HG03064 (cell line): ENCODE results near the gene STAT1.
"Not testable (repeated sequence)": the region's sequence is repeated elsewhere in the genome, so short reads cannot be mapped to it uniquely, and the experiment has no call there.

Experiments used
- ATAC-seq: cut with Tn5 transposase; IDR thresholded peaks from one replicate; pipeline ENCODE4 v1.9.1; 2021; ENCODE audit warnings: low read depth; ENCODE audit not compliant: unreplicated experiment

Gene STAT1

GRCh38 chr2:190965580-190966222 lies 48.3 kb downstream of the STAT1 start:
- no peak for ATAC-seq

GRCh38 chr2:190964170-190964795 lies 49.7 kb downstream of the STAT1 start:
- ATAC-seq: no peak

DNA sequence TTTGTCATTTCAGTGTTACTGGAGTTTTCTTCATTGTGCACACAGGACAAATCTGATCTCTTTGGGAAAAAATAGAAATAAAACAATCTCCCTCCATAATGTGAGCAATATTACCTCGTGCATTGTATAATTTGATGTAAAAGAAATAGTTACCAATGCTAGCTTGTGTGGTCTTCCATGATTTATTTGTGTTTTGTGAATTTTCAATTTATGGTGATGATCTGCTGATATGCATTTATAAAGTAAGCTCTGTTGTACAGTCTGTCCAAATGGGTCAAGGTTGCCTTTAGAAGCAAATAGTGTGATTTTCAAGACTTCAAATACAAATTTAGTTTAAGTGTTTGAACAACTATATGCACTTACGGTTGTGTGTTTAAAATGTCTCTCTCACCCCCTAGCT lies 50.9 kb downstream of the STAT1 start:
- no peak for ATAC-seq

DNA sequence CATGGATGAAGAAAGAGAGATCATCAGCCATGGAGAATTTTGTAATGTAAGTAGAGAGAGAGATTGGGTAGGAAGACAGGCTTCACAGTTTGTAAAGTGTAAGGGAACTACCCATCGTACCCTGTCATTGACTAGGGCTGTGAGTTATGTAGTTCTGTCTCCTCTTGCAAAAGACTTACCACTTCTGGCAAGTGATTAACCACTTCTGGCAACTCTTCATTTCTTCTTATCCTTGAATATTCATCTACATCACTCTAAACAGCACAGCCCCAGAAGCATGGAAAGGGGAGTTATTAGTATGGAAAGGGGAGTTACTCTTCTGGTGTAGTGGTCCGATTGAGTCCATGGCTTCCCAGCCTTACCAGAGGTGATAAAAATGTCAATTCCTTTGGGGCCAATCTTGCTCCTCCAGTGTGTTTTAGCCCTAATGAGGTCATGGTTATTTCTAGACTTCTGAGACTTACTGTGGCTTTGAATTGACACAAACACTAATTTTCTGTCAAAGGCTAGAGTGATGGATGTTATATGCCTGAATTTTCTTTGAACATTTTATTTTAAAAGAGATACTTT lies 52.0 kb downstream of the STAT1 start:
- no peak for ATAC-seq

GRCh38 chr2:190961117-190961516 lies 52.9 kb downstream of the STAT1 start:
- ATAC-seq: not testable (repeated sequence)

GRCh38 chr2:190959911-190960788 lies 53.8 kb downstream of the STAT1 start:
- no peak for ATAC-seq

- no peak for ATAC-seq
These were observed 60.7 kb downstream of the STAT1 start for GRCh38 chr2:190953257-190953656.

GRCh38 chr2:190950566-190950991 lies 63.4 kb downstream of the STAT1 start:
- ATAC-seq: no peak

DNA sequence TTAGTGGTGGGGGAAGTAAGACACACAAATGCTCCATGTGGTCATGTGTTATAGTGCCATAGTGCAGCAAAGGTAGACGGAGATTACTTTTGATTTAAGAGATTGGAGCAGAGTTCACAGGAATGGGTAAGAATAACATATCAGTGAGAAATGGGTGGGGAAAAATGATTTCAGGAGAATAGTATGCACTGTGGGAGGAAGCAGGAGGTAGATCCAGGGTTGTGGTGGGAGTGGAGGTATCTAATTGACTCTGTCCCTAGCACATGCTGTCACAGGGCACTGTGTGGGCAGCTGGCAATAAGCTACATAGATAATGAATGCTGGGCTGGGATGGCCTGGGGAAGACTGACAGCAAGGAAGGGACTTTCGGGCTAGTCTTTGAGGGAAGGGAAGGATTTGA lies 65.3 kb downstream of the STAT1 start:
- ATAC-seq: no peak

GRCh38 chr2:190947711-190948251 lies 66.2 kb downstream of the STAT1 start:
- peak; percentile 56 for ATAC-seq

DNA sequence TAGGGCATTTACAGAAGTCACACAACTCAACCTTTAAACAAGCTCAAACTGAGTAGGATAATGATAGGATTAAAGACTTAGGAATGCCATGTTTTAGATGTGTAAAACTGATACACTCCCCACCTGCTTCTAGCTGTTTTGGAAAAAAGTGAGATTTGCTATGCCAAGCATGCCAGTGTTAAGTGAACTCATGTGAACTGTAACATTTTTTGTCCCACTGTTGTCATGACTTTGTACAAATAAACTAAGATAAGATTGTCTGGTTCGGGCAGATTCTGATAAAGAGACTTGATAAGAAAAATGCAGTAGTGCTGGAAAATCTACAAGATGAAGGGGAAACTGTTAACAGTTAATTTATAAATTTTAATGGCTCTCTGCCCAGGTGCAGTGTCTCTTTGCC lies 66.8 kb downstream of the STAT1 start:
- no peak for ATAC-seq

DNA sequence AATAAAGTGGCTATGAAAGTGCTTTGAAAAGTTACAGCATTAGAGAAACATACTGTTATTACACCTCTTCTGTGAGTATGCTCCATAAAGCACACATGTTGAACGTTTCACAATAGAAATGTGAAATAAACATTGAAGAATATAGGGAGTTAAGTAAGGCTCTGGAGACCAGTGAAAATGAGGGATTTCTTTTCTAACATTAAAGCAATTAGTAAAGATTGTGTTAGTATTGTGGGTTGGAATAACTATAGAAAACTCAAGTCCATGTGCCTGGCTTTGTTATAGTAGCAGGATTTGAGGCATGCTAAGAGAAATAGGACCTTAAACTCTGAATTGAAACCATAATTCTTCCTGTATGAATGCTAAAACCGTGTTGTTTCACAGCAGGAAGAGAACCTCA lies 70.3 kb downstream of the STAT1 start:
- no peak for ATAC-seq

GRCh38 chr2:190942697-190943096 lies 71.3 kb downstream of the STAT1 start:
- no peak for ATAC-seq

GRCh38 chr2:190941571-190941970 lies 72.4 kb downstream of the STAT1 start:
- ATAC-seq: no peak

GRCh38 chr2:190940454-190940853 lies 73.5 kb downstream of the STAT1 start:
- ATAC-seq: no peak

DNA sequence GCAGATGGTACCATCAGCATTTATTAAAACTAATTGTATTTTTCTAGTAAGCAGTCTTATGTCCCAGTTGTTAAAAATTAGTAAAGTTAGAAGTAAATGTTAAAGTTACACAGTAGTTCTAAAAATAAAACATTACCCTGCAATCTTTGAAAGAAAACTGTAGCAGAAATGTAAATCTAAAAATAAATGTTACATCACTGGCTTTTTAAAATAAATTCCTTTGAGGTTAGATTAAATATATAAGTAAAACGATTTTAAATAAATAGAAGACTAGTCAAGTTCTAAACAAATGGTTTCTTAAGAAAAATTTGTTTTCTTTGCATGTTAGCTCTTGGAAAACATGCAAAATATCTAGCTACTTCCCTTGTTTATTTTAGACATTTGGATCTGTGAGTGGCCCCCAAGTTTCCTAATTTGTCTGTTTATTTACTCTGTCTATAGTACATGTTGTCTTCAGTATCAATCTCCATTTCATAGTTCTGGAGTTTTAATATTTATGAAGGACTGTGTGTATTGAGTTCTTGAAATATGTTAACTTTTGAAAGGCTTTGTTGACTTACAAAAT lies 75.1 kb downstream of the STAT1 start:
- ATAC-seq: no peak

GRCh38 chr2:190935054-190935453 lies 78.9 kb downstream of the STAT1 start:
- ATAC-seq: no peak

DNA sequence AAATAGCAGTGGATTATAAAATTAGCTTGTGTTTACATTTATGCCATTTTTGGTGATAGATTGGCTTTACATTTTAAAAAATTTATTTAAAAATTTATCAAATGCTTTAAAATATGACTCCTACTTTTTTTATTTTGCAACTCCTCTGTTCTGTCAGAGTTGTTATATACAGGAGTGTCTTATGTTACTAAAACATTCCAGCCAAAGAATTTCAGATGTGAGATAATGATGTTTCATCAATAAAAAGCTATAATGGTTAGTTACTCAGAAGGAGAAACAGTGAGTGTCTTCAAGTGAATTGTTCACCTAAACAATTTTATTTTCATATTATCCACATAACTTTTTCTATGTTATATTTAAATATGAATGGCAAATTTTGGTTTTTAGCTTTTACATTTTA lies 80.6 kb downstream of the STAT1 start:
- ATAC-seq: no peak

- ATAC-seq: no peak
These were observed 81.5 kb downstream of the STAT1 start for GRCh38 chr2:190932514-190932913.

GRCh38 chr2:190930411-190930810 lies 83.6 kb downstream of the STAT1 start:
- no peak for ATAC-seq

- no peak for ATAC-seq
These were observed 84.1 kb downstream of the STAT1 start for GRCh38 chr2:190929919-190930318.
